GM12865 (cell line): ENCODE measurements around the gene MYO1G.

ENCODE experiments used
- DNase-seq: peaks from one replicate; pipeline ENCODE4 v3.0.0; 2010; ENCODE audit warnings: low read depth
- H3K4me3 ChIP-seq: 2 replicates; pipeline ENCODE4 v1.5.1; 2011; ENCODE audit warnings: mild to moderate bottlenecking, low read depth, low read length, control low read depth
- CTCF ChIP-seq: IDR thresholded peaks from 2 replicates; pipeline ENCODE4 v1.5.1; 2011; ENCODE audit warnings: low read length, control low read depth, low read depth, inconsistent platforms; ENCODE audit not compliant: insufficient read depth; ENCODE audit errors: missing control alignments

The MYO1G gene

GRCh38 chr7:45007571-45008328 is 28.9 kb upstream of the MYO1G start:
- no peak overlapping the region for H3K4me3 ChIP-seq
- no peak for TF ChIP-seq CTCF
- peak; percentile 68 for DNase-seq

- H3K4me3 ChIP-seq = no peak overlapping the region
- no peak for TF ChIP-seq CTCF
- no peak for DNase-seq
Measured at GRCh38 chr7:45007106-45007505, 28.3 kb upstream of the MYO1G start.

- no peak for TF ChIP-seq CTCF
- H3K4me3 ChIP-seq = no peak overlapping the region
- no peak for DNase-seq
Measured at GRCh38 chr7:45003789-45004188, 25.0 kb upstream of the MYO1G start.

DNA sequence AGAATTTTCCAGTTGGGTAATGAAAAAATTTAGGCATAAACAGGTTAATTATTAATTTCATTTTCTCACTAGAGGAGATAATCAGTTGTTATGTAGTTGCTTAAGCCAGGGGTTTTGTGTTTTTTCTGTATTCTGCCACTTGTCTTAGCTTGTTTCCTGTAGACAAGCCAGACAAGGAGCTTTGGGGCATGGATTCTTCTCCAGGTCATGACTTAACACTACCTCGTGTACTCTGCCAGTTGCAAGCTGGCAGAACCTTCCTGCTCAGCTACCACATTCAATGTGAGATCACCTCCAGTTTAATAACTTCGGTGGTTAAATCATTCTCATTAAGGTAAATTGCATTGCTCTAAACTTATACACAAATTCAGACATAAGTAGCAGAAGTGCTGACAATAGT is 23.0 kb upstream of the MYO1G start:
- peak overlapping the region; percentile 68; the same call in 1 of the 2 replicates for H3K4me3 ChIP-seq
- DNase-seq = no peak
- no peak for TF ChIP-seq CTCF

DNA sequence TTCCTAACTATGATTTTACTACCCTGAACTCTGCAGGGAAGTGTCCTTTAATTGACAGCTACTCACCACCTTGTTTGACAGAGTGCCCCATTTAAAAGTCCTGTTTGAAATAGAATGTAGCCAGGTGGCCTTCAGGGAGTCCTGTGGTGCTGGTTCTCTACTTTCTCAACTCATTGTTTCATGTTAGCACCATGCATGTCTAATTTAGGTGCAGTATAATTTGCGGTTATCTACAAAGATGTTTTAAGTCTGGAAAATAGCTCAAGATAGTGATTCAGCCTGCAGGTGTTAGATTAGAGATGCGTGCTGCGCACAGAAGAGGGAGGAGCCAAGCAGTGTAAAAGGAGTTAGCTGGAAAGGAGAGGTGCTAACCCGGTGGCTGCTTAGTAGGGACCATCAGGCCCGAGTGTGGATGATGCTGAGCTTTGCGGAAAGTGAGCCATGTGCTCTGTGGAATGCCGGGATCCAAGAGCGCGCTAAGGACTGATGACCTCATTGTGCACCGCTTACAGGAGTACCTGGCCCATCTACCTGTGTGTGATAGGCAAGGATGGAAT is 22.4 kb upstream of the MYO1G start:
- H3K4me3 ChIP-seq = peak overlapping the region; percentile 68
- peak; percentile 76 for DNase-seq
- no peak for TF ChIP-seq CTCF

GRCh38 chr7:45000093-45001032 is 21.5 kb upstream of the MYO1G start, which contains the start of gene CCM2:
CCM2 (plus strand) TSS chr7:45000201; CDS start chr7:45000334, 133 bp downstream.
- H3K4me3 ChIP-seq = peak within 1 kb of the TSS; percentile 97
- peak; percentile 59 for DNase-seq
- no peak for TF ChIP-seq CTCF
